NCI-H1105 treated with DMSO at 0.1 percent for 48 hours (cell line): ENCODE data around the gene DGCR8.

ENCODE experiments used
- DNase-seq: peaks from one replicate; lab custom pipeline; 2025; lab: John Stamatoyannopoulos, UW

Gene DGCR8

DNA sequence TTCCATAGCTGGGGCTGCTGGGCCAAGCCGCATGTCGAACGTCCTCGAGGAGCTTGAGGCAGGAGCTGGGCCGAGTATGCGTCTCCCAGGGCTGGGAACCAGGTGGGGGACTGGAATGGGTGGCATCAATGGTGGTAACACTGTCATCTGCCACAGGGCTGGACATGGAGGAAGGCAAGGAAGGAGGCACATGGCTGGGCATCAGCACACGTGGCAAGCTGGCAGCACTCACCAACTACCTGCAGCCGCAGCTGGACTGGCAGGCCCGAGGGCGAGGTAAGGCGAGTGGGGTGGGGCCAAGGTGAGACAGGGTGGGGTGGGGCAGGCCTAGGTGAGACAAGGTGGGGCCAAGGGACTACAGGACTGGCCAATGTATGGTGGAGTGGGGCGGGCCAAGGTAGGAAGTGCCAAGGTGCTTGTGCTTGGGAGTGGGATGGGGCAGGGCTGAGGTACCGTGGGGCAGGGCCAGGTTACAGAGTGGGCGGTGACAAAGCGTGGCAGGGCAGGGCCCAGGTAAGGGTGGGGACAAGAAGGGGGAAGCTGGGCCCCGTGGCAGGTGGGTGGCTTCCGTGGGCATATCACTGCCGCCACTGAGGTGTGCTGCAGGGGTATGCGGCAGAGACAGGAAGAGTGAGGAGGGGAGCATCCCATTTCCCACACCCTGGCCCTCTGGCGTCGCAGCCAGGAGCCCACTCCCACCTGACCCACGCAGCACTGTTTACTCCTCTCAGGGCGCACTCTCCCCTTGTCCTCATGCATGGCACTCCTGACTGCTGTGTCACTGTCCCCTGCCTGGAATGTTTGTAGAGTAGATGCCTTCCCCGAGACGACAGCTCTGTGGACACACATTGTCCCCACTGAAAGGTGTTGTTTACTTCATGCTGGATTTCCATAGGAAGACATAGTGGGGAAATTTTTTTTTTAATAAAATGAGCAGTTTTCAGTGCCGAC lies 27.5 kb upstream of the DGCR8 start:
- no peak for DNase-seq

- DNase-seq, result no peak
These were observed 26.5 kb upstream of the DGCR8 start for GRCh38 chr22:20053407-20054033.

DNA sequence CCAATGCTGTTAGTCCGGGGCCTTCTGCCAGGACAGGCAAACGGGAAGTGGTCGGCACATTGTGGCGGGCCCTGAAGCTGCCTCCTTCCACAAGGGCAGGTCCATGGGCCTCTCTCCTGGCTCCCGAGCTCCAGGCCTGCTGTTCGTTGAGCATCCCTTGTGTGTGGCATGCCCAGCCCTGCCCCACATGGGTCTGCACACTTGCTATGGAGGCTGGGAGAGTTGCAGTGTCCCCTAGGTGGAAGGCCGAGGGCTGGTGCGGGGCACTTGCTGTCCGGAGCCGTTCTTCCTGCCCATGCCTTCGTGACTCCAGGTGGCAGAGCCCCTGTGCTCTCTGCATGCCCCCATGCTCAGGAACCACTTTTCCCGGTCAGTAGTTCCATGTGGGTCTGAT lies 26.0 kb upstream of the DGCR8 start:
- no peak for DNase-seq

DNA sequence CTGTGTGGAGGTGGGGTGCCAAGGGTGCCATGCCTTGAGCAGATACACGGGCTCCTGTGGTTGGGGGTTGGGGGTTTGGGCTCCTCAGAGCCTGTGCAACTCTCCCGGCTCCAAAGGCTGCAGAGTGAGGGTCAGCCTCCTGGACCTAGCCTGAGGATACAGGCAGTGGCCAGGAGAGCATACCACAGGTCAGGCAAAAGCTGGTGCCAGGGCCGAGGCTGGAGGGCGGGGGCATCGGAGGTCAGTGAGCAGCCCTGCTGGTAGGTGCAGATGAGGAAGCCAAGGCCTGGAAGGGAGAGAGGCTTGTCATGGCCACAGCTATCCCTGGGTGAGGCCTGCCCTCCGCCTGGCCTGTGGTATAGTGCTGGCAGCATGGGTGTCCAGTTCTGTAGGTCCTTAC lies 25.6 kb upstream of the DGCR8 start:
- DNase-seq, result no peak

DNA sequence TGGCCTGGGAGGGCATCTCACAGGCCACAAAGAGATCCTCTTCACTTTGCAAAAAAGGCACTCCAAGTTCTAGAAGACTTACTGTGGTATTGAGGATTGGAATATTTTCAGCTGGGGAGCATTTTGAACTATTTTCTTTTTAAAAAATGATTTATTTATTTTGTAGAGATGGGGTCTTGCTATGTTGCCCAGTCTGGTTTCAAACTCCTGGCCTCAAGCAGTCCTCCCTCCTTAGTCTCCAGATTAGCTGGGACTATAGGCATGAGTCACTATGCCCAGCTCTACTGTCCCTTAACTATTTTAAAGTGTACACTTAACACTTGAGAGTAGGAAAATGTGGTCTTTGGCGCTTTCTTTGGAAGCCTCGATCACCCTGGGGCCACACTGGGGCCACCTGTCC lies 24.9 kb upstream of the DGCR8 start:
- DNase-seq, result no peak

DNA sequence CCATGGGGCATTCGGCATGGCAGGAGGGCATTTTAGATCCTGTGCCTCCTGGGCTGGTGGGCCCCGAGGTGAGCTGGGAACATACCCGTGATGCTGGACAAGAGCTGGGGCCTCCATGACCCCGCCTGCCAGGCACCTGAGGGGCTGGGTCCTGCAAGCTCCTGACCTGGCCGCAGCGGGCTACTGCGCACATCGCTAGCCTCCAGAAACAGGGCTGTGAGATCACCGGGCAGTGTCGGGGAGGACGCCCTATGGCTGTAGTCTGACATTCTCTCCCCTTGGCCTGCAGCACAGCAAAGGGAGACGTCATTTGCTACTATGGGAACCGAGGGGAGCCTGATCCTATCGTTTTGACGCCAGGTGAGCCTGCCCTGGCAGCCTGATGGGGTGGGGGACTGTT lies 24.4 kb upstream of the DGCR8 start:
- DNase-seq, result no peak

- no peak for DNase-seq
These were observed 23.9 kb upstream of the DGCR8 start for GRCh38 chr22:20056161-20056560.

DNA sequence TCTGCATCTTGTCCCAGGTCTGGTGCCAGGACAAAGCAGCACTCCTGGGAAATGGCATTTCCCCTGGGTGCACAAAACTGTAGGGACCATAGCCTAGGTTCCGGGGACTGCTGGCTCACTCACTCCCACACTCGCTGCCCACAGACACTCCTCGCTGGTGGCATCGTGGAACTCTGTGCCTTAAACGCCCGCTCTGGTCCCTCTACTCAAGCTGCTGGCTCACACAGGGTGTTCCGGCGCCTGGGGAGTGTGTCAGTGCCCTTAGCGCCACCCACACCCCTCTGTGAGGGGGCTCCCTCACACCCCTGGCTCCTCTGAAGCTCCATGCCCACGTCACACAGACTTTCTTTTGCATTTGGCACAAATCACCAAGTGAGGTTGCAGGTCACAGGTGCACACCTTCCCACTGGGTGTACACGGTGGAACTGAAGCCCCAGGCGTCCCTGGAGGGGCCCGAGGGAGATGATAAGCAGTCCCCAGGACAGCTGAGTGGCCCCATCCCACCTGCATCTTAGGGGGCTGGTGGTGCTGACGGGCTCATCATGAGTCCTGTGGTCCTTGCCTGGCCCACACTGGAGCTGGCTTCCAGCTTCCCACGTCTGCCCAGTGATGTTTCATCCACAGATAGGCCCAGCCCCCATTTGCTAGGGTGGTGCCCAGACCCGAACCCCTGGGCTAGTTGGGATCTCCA lies 23.2 kb upstream of the DGCR8 start:
- DNase-seq, result no peak

DNA sequence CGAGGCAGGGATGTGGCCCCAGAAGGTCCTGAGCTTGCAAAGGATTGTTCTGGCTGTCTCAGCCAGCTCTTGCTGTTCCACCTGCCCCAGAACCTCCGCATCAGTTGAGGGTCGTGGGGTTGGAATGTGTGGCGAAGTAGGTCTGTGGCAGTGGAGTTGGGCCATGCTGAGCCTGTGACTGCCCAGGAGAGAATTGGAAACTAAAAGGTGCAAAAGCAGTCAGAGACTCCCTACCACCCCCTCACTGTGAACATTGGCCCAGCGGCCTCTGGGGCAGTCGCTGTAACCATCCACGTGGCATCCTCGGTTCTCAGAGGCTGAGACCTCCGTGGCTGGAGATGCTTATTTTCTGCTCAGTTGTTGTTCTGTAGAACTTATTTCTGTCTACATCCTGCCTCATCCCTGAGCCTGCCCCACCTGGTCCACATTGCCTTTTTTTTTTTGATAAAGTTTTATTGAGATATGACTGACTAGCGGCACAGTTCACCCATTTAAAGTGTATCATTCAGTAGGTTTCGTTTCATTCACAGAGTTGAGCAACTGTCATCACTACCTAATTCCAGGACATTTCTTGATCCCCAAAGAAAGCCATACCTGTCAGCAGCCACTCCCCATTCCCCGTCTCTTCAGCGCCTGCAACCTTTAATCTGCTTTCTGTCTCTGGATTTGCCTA lies 22.3 kb upstream of the DGCR8 start:
- no peak for DNase-seq

DNA sequence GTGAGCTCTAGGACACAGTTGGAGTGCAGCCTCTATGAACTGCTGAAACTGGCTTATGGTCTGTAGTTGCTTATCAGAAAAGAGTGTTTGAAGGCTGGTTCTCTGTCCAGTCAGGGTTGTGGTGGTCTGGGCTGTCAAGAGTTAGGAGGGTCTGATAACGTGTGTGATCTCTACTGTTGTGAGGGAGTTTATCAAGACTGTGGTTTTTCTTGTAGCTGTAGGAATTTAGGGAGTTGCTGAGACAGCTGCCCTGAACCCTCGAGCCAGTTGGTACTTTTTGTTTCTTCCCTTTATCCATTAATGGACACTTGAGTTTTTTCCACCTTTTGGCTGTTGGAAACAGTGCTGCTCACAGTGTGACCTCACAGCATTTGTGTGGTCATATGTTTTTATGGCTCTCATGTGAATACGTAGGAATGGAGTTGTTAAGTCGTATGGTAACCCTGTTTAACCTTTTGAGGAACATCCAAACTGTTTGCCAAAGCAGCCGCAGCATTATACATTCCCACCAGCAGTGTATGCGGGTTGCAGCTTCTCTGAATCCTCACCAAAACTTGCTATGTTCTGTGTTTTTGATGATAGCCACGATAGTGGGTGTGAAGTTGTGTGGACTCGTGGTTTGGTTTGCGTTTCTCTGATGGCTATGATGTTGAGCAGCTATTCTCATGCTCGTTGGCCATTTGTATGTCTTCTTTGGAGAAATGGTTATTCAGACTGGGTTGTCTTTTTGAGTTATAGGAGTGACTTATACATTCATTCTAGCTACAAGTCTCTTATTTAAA lies 20.9 kb upstream of the DGCR8 start:
- DNase-seq, result no peak

DNA sequence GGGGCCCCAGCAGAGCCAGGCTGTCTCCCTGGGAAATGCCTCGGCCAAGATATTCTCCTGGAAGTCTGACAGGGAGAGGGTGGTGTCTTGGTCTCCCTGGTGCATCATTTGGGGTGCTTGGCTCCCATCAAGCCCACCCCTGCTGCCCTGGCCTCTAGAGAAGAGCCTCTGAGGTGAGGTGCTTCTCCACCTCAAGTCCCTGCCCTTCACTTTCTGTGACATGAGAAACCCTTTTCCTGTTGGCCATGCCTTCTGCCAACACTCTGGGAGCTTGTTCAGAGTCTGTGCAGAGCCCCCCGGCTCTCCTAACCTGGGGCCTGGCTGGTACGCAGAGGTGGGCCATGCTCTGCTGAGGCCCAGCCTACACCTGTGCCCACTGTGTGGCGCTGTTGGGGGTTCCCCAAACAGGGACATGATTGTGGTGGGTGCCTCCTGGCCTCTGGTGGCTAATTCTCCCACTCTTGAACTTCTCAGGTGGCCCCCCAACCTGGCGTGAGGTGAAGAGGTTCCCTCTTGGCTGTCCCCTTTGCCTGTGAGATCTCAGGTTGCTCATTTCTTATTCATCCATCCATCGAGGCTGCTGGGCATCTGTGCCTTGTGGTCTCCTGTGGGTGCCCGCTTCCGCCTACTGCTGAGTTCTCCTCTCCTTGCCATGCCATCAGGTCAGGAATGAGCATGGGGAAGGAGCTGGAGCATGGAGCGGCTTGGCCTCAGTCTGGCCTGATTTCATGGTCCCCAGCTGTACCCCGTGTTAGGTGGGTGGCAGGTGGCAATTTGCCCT lies 19.2 kb upstream of the DGCR8 start:
- no peak for DNase-seq

- no peak for DNase-seq
These were observed 18.6 kb upstream of the DGCR8 start for GRCh38 chr22:20061481-20061861.

DNA sequence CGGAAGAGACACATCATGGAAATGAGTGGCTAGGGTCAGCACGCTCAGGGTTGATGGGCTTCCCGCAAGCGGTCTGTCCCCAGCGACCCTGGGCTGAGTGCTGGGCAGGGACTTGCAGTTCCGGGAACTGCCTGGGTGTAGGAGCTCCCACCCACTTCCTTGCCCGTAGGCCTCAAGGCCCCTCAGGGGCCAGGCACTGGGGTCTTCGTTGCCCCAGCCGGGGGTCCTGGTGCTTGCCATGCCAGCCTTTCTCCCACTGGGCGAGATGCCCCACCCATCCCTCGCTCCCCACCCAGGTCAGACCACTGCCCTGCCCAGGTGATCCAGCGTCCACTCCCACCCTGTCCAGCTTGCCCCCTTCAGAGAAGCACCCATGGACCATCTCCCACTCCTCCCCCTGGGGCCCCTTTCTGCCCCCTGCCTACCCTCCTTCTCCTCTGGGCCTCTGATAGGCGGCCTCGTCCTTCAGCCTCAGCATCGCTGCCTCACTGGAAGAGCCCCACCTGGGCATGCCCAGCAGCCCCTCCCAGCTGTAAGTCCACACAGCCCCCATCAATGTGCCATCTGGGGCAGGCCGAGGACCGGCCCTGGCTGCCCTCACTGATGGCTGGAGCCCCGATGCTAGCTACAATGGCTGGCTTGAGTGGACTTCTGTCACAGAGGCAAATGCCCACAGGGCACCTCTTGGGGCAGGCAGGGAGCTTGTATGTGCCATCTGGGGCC lies 17.8 kb upstream of the DGCR8 start:
- DNase-seq, result no peak

DNA sequence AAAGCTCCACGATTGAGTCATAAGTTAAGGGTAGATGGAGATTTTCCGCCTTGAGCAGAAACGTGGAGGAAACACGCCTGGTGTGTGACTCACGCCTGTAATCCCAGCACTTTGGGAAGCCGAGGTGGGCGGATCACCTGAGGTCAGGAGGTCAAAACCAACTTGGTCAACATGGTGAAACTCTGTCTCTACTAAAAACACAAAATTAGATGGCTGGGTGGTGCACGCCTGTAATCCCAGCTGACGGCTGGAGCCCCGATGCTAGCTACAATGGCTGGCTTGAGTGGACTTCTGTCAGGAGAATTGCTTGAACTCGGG lies 17.3 kb upstream of the DGCR8 start:
- no peak for DNase-seq

DNA sequence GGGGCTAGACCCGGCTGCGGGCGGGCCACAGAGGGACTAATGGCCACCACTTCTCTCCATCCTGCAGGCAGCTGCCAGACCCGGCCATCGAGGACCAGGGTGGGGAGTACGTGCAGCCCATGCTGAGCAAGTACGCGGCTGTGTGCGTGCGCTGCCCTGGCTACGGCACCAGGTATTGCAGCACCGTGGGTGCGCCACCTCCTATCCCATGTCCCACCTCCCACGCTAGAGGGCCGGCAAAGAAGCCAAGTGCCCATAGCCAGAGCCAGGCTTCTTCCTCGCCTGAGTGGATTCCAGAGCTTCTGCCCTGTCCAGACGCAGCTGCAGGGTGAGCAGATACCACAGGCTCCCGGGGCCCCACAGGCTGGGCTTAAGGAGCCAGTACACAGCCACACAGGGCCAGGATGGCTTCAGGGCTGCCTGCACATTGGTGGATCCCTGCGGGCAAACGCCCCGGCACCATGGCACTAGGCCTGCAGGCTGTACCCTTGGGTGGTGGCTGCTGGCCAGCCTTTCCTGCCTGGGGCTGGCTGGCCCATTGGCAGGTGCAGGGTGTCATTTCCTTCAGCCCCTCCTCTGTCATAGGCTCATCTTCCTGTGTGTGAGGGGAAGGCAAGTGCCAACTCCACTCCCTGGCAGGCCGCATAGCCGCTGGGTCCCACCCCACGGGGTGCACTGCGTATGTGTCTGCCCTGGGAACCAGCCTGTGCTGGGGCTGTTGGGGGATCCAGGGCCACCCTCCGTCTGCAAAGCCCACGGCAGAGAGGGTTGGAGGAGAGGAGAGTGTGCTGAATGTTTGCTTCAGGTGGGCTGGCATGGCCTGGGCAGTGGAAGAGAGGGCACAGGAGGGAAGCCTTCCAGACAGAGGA lies 16.5 kb upstream of the DGCR8 start:
- DNase-seq, result no peak

- no peak for DNase-seq
These were observed 15.9 kb upstream of the DGCR8 start for GRCh38 chr22:20064140-20064480.

DNA sequence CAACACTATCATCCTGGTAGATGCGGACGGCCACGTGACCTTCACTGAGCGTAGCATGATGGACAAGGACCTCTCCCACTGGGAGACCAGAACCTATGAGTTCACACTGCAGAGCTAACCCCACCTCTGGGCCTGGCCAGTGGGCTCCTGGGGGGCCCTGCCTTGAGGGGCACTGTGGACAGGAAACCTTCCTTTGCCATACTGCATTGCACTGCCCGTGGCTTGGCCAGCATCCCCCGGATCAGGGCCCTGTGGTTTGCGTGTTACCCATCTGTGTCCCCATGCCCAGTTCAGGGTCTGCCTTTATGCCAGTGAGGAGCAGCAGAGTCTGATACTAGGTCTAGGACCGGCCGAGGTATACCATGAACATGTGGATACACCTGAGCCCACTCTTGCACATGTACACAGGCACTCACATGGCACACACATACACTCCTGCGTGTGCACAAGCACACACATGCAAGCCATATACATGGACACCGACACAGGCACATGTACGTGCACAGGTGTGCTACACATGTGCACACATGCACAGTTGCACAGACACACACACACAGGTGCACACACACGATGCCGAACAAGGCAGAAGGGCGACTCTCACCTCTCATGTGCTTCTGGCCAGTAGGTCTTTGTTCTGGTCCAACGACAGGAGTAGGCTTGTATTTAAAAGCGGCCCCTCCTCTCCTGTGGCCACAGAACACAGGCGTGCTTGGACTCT lies 15.3 kb upstream of the DGCR8 start:
- DNase-seq, result no peak

- no peak for DNase-seq
These were observed 14.0 kb upstream of the DGCR8 start for GRCh38 chr22:20065896-20066616.
